ENCODE measurements around the gene PTPRO.

PTPRO gene

GRCh38 chr12:15320881-15321280 lies 1.4 kb upstream of the PTPRO start:
- no peak for TF ChIP-seq CTCF (conservative IDR thresholded peaks at IDR 0.05; ENCODE audit: low read depth, low read length)
- no peak for DNase-seq (ENCODE audit: low read depth)
- no peak overlapping the region for H3K4me3 ChIP-seq (ENCODE audit: low read depth, low read length)

- H3K4me3 ChIP-seq (ENCODE audit: low read depth, low read length), result no peak overlapping the region
- DNase-seq (ENCODE audit: low read depth), result no peak
- no peak for TF ChIP-seq CTCF (conservative IDR thresholded peaks at IDR 0.05; ENCODE audit: low read depth, low read length)
Measured at GRCh38 chr12:15323480-15323879, 1.2 kb downstream of the PTPRO start.

GRCh38 chr12:15329891-15330290 lies 7.6 kb downstream of the PTPRO start:
- no peak overlapping the region for H3K4me3 ChIP-seq (ENCODE audit: low read depth, low read length)
- DNase-seq (ENCODE audit: low read depth), result no peak
- no peak for TF ChIP-seq CTCF (conservative IDR thresholded peaks at IDR 0.05; ENCODE audit: low read depth, low read length)

- no peak for DNase-seq (ENCODE audit: low read depth)
- H3K4me3 ChIP-seq (ENCODE audit: low read depth, low read length), result no peak overlapping the region
- TF ChIP-seq CTCF (conservative IDR thresholded peaks at IDR 0.05; ENCODE audit: low read depth, low read length), result no peak
Measured at GRCh38 chr12:15334225-15334624, 11.9 kb downstream of the PTPRO start.

- no peak for TF ChIP-seq CTCF (conservative IDR thresholded peaks at IDR 0.05; ENCODE audit: low read depth, low read length)
- H3K4me3 ChIP-seq (ENCODE audit: low read depth, low read length), result no peak overlapping the region
- no peak for DNase-seq (ENCODE audit: low read depth)
Measured at GRCh38 chr12:15335959-15336358, 13.7 kb downstream of the PTPRO start.

- H3K4me3 ChIP-seq (ENCODE audit: low read depth, low read length), result no peak overlapping the region
- no peak for TF ChIP-seq CTCF (conservative IDR thresholded peaks at IDR 0.05; ENCODE audit: low read depth, low read length)
- DNase-seq (ENCODE audit: low read depth), result peak; percentile 74
Measured at GRCh38 chr12:15336768-15337553, 14.7 kb downstream of the PTPRO start.

GRCh38 chr12:15341371-15341770 lies 19.1 kb downstream of the PTPRO start:
- H3K4me3 ChIP-seq (ENCODE audit: low read depth, low read length), result no peak overlapping the region
- no peak for DNase-seq (ENCODE audit: low read depth)
- TF ChIP-seq CTCF (conservative IDR thresholded peaks at IDR 0.05; ENCODE audit: low read depth, low read length), result no peak

Data from choroid plexus epithelial cell (primary cell).